DMS153 treated with DMSO at 0.1 percent for 48 hours (cell line): ENCODE results near the gene CFI.

Experiments
- DNase-seq: peaks from one replicate; lab custom pipeline; 2025; ENCODE audit not compliant: unreplicated experiment; lab: John Stamatoyannopoulos, UW

CFI gene

DNA sequence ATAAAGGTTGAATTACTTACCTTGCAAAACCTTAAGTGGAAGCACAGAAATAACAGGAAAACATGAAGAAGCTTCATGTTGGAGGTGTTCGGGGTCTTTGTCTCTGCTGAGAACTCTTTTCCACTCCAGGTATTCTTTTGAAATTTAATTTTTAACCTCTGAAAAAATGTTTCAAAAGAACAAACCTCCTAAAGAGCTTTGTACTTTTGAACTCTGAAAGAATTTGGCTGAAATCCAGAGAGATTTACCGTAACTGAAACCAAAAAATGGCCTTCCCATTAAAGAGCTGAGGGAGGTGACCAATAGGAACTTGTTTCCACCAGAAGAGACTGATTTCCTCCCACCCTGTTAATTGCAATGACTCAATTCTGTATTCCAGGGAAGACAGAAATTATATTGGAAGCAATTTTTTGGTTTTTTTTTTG is at the start of gene CFI:
CFI (minus strand) TSS at position 105 of the 425 bp plus-strand sequence; CDS start at position 77, 28 bp downstream.
- DNase-seq = no peak

GRCh38 chr4:109850601-109851000 is 48.8 kb upstream of the CFI start:
- DNase-seq = no peak

- DNase-seq = no peak
Observed at GRCh38 chr4:109848501-109848900, 46.7 kb upstream of the CFI start.

- no peak for DNase-seq
Observed at GRCh38 chr4:109847896-109848442, 46.2 kb upstream of the CFI start, which contains the start of gene LRIT3. Gene LRIT3 (plus strand): TSS chr4:109848107. CDS start chr4:109848202, 95 bp downstream.

DNA sequence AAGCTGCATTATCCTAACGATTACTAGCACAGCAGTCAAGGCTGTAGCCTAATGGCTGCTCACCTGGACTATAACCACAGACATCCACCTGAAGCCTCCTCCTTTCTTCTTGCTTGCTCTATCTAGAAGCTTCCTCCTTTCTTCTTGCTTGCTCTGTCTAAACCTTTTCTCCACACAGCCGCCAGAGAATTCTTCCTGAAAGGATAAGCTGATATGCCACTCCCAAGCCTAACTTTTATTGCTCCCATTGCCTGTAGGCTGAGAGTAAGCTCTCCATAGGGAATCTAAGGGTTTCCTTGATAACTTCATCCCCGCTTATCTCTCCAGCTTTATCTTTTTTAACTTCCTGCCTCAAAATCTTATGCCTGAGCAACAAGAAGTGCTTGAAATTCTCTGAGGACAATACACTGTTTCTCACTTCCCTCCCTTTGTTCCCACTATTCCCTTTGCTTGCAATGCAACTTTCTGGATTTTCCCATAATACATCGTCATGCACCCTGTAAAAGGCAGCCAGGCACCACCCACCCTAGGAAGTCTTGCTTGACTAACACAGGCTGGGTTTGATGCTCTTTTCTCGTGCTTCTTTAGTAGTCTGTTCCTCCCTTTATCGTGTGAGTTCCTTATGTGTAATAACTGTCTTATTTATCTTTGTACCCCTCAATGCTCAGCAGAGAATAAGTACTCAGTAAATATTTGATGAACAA is 44.7 kb upstream of the CFI start:
- no peak for DNase-seq

DNA sequence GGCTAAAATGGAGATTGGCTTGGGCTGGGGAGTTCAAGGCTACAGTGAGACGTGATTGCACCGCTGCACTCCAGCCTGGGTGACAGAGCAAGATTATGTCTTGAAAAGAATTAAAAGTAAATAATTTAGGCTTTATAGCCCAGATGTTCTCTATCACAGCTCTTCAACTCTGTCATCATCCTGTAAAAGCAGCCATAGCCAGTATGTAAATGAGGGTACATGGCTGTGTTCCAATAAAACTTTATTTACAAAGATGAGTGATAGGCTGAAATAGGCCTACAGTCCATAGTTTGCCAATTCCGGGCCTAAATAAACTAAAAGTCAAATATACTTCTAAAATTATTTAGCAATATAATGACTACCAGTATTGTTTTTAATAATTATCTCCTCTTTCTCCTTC is 35.2 kb upstream of the CFI start:
- DNase-seq = no peak

DNA sequence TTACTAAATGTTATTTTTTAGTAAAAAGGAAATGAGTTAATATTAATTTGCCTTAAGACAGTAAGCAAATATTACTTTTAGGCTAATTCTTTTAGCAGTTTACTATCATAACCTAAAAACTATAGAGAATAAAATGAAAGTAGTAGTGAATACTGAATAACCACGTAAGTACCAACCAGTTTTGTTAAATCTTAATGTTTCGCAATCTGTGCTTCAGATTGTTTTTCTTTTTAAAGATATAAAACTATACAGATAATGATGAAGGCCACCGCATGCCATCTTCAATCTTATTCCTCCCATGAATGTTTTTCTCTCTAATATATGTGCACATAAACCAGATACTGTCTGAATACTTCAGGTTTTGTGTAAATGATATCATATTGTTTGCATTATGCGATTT is 32.0 kb upstream of the CFI start:
- DNase-seq = no peak

GRCh38 chr4:109827672-109828071 is 25.9 kb upstream of the CFI start, which contains the start of gene RRH:
Gene RRH (plus strand): TSS chr4:109827972. CDS start chr4:109828028, 56 bp downstream.
- DNase-seq = no peak

DNA sequence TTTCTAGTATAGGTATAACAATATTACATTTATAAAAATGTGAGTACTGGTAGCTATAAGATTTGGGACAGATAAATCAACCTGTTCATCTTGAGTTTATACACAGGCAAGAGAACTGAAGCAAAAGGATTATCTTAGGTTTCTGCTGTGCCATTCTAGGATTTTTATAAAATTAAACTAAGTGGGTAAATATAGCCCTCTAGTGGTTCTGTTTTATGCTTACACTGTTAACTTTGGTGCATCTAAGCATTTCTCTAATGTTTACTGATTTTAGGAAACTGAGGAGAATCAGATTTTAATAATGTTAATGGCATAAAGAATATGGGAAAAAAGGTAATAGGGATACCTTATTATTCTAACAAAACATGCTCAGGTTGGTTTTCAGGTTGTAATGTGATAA is 24.9 kb upstream of the CFI start:
- DNase-seq = no peak

- no peak for DNase-seq
Observed at GRCh38 chr4:109821185-109821584, 19.4 kb upstream of the CFI start.

- no peak for DNase-seq
Observed at GRCh38 chr4:109820563-109820962, 18.8 kb upstream of the CFI start.

DNA sequence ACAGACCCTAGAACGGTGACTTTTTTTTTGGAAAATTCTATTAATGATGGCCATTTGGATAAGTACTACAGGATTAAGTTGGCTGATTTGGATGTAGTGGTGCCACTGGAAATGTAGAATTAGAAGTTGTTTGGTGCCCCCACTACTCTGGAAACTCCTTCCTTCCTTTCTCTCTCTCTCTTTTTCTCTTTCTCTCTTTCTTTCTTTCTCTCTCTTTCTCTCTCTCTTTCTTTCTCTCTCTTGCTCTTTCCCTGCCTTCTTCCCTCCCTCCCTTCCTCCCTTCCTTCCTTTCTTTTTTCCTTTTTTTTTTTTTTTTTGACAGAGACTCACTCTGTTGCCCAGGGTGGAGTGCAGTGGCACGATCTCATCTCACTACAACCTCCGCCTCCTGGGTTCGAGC is 16.5 kb upstream of the CFI start:
- DNase-seq = no peak

DNA sequence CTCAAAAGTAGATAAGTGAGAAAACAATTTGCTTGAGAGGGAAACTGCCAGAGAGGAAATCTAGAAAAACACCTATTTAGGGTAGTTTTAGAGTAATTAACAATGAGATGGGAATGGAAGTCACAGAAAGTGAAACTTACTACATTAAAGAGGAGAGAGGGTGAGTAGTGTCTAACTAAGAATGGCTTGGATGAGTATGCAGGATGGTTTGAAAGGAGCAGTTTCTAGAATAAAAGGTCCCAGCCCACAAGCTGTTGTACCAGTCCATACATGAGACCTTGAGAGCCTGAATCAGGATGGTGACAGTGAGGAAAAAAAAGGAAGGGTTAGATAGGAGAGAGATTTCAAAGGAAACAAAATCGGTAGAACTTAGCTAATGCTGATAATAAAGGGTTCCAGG is 15.1 kb upstream of the CFI start:
- DNase-seq = no peak

DNA sequence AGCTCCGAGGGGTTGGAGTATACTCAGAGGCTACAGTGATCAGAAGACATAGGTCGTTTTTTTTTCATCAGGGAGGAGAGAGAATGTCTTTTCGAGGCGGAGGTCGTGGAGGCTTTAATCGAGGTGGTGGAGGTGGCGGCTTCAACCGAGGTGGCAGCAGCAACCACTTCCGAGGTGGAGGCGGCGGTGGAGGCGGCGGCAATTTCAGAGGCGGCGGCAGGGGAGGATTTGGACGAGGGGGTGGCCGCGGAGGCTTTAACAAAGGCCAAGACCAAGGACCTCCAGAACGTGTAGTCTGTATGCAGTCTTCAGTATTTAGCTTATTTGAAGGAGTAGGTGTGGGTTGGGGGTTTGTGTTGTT is 14.3 kb upstream of the CFI start:
- DNase-seq = no peak

DNA sequence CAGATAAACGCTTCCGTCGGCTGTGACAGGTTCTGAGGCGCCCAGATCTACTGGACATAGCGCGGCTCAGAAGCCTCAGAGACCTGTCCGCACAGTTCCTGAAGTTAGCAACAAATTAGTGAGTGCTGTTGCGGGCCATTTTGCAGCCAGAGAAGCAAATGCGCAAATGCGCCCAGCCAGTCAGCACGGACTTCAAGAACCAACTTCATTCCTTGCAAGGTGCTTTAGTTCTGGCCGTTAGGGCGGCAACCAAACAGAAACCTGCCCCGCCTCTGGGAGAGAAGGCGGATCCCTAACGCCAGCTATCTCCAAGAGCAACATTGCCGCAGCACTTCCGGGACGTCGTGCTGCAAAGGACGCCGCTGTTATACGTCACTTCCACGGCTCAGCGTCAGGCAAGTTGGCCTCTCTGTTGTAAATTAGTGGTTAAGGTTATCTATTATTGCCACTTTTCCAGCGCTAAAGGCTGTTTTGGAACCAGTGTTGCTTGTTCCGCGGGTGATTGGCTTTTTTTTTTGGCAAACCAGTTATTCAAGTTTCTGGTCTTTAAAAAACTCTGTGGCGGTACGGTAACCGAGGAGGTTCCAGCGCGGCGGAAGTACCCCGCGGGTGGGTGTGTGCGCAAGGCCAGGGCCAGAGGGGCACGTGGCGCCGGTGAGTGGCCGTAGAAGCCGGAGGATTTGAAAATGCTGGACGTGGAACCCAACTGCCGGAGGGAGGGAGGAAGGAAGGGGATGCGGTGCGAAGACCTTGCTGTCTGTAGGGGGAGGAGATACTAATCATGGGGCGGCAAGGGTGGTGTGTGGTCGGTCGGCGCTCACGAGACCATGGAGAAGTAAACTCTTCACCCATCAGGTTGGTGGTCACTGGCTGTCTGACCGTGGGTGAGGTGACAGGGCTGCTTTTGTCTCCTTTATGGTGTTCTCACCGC is 13.6 kb upstream of the CFI start, which contains the start of gene GAR1:
GAR1 (plus strand) TSS at position 612 of the 931 bp plus-strand sequence. CDS start 403 bp downstream, outside the sequence.
- DNase-seq = peak; percentile 81

DNA sequence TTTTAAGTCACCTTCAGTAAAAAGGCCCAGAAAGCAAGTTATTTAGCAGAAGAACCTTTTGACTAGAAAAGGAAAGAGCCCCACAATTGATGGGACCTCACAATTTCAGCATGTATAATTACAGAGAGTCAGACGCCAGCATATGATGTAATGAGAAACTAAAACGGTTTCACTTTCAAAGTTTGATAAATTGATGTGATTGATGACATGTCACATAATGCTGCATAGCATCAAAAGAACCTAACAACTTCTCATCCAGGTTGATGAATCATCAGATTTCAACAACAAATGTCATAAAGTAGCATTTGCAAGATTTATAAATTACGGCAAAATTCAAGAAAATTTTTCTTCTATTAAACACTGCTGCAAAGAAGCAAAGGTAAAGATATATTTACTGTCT is 9.9 kb upstream of the CFI start:
- DNase-seq = no peak

DNA sequence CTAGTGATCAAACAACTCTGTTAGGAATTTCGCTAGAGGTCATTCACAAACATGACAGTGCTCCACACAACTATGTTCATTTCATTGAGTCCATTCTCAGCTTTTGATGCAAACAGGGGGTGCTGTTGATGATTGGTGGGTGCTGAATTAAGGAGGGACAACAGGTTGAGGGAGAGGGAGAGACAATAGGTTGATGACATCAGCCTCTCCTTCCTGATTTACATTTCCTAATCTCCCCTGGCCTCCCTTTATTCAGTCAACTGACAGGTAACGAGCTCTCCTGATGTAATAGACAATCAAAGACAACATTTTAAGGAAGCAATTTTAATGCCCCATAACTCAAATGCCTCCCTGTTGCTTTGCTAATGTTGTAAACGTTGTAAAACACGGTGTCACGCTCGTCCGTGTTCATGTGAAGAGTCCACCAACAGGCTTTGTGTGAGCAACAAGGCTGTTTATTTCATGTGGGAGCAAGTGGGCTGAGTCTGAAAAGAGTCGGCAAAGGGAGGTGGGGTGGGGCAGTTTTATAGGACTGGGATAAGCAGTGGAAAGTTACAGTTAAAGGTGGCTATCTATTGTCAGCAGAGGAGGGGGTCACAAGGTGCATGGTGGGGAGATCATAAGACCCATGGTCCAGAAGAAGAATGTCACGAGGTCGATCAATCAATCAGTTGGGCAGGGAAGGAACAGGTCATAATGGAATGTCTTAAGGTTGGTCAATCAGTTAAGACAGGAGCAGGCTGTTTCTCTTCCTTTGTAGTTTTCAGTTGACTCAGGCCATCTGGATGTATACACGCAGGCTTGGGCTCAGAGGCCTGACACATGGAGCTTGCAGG is 9.0 kb upstream of the CFI start:
- no peak for DNase-seq

DNA sequence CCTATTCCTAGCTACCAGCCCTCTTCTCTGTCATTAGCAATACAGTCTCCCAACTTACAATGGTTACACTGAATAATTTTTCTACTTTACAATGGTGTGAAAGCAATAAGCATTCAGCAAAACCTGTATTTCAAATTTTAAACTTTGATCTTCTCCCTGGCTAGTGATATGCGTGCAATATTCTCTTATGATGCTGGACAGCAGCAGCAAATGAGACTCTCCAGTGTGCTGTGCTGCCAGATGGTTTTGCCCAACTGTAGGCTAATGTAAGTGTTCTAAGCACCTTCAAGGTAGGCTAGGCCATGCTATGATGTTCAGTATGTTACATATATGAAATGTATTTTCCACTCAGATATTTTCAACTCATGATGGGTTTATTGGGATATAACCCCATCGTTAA is 7.9 kb upstream of the CFI start:
- no peak for DNase-seq

- no peak for DNase-seq
Observed at GRCh38 chr4:109803924-109804571, 2.2 kb upstream of the CFI start.

GRCh38 chr4:109801099-109801789 is 555 bp downstream of the CFI start:
- DNase-seq = no peak
